Karpas-422 (cell line): ENCODE measurements around the gene P2RX5. TPM values are rescaled to one million over a fixed set of nuclear protein-coding genes. Genes with fewer than 3 reads are reported as not detected.

Experiments
- DNase-seq: peaks from one replicate; pipeline ENCODE4 v3.0.0-alpha.2; 2015
- H2AFZ ChIP-seq: fragments of 200-600 bp; sonication (generic); 2 replicates; pipeline ENCODE4 v1.6.1; 2014; ENCODE audit warnings: antibody characterized with exemption, low read length, mixed read lengths
- H3K27ac ChIP-seq: fragments of 200-600 bp; sonication (generic); 2 replicates; pipeline ENCODE4 v1.5.1; 2014; ENCODE audit warnings: mild to moderate bottlenecking, low read length, moderate library complexity
- H3K27me3 ChIP-seq: fragments of 200-600 bp; sonication (generic); 2 replicates; pipeline ENCODE4 v1.6.1; 2014; ENCODE audit warnings: low read length, mixed read lengths
- H3K36me3 ChIP-seq: fragments of 200-600 bp; sonication (generic); 2 replicates; pipeline ENCODE4 v1.6.1; 2014; ENCODE audit warnings: low read length, mixed read lengths; ENCODE audit not compliant: insufficient read depth
- H3K4me1 ChIP-seq: fragments of 200-600 bp; sonication (generic); 2 replicates; pipeline ENCODE4 v1.6.1; 2014; ENCODE audit warnings: mild to moderate bottlenecking, low read length, mixed read lengths
- H3K4me2 ChIP-seq: fragments of 200-600 bp; sonication (generic); 2 replicates; pipeline ENCODE4 v1.6.1; 2014; ENCODE audit warnings: low read length, low read depth, mild to moderate bottlenecking; ENCODE audit not compliant: poor library complexity, severe bottlenecking
- H3K4me3 ChIP-seq: fragments of 200-600 bp; sonication (generic); 2 replicates; pipeline ENCODE4 v1.5.1; 2014; ENCODE audit warnings: mild to moderate bottlenecking, antibody characterized with exemption, low read length, mixed read lengths
- H3K79me2 ChIP-seq: fragments of 200-600 bp; sonication (generic); 2 replicates; pipeline ENCODE4 v1.6.1; 2014; ENCODE audit warnings: mild to moderate bottlenecking, low read length, mixed read lengths
- H3K9ac ChIP-seq: fragments of 200-600 bp; sonication (generic); 2 replicates; pipeline ENCODE4 v1.6.0; 2014; ENCODE audit warnings: low read length
- H3K9me2 ChIP-seq: fragments of 200-600 bp; sonication (generic), shearing (Covaris generic); replicated peaks from 2 replicates; pipeline ENCODE4 v1.6.0; 2014; ENCODE audit warnings: mild to moderate bottlenecking, low read length, moderate library complexity; ENCODE audit not compliant: insufficient read depth
- H3K9me3 ChIP-seq: fragments of 300-700, 200-600 bp; sonication (generic); 2 replicates; pipeline ENCODE4 v1.6.1; 2014; ENCODE audit warnings: low read length, mixed read lengths
- H4K20me1 ChIP-seq: fragments of 200-600 bp; sonication (generic); 2 replicates; pipeline ENCODE4 v1.6.1; 2014; ENCODE audit warnings: mild to moderate bottlenecking, antibody characterized with exemption, low read length, low read depth; ENCODE audit not compliant: insufficient read depth
- total RNA-seq: library from RNA; depleted of rRNA; stranded (reverse); fragments of >200 nt; shearing (Covaris generic); gene quantifications from 2 replicates; pipeline ENCODE4 v1.2.3, GENCODE V29; 2014; ENCODE audit warnings: low replicate concordance

P2RX5 gene
- total RNA-seq, 1 experiment from 2014 or later, result 60.4 TPM

DNA sequence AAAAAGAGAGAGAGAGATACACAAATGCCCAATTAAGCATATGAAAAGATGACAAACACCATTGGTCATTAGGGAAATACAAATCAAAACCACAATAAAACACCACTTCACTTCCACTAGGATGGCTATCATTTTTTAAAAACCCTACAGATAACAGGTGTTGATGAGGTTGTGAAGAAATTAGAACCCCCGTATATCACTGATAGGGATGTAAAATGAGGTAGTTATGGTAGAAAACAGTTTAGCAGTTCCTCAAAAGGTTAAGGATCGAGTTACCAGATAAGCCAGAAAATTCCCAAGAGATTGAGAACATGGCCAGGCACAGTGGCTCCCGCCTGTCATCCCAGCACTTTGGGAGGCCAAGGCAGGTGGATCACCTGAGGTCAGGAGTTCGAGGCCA, 2.8 kb downstream of the P2RX5 start:
- no peak overlapping the region for H3K9ac ChIP-seq
- no peak overlapping the region for H2AFZ ChIP-seq
- H3K4me3 ChIP-seq, result no peak overlapping the region
- peaks cover 30% of the 10 kb centered on the region for H3K79me2 ChIP-seq
- H3K9me3 ChIP-seq, result no peaks in the 10 kb centered on the region
- no peaks in the 10 kb centered on the region for H3K9me2 ChIP-seq
- H3K4me2 ChIP-seq, result peak overlapping the region; percentile 55
- H3K27ac ChIP-seq, result peak overlapping the region; percentile 85
- H3K27me3 ChIP-seq, result no peaks in the 10 kb centered on the region
- peak; percentile 50 for DNase-seq
- H4K20me1 ChIP-seq, result peaks cover 13% of the 10 kb centered on the region
- no peaks in the 10 kb centered on the region for H3K36me3 ChIP-seq
- peaks cover 71% of the 10 kb centered on the region for H3K4me1 ChIP-seq

DNA sequence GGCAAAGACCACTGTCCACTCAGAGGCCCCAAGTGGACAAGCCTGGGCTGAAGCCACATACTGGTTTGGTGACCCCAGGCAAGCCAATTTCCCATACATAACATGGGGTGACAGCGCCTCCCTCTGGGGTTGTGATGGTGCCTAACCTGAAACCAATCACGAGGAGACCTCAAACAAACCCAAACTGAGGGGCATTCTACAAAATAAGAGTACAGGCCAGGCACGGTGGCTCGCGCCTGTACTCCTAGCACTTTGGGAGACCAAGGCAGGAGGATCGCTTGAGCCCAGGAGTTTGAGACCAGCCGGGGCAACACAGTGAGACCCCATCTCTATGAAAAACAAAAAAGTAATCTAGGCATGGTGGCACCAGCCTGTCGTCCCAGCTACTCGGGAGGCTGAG, 3.6 kb downstream of the P2RX5 start:
- Histone ChIP-seq H4K20me1 (peaks cover 13% of the 10 kb centered on the region), H3K27me3 (no peaks in the 10 kb centered on the region), H3K4me1 (peaks cover 75% of the 10 kb centered on the region), H3K9ac (no peak overlapping the region), H3K9me2 (no peaks in the 10 kb centered on the region), H2AFZ (no peak overlapping the region), H3K79me2 (peaks cover 30% of the 10 kb centered on the region), H3K27ac (peak overlapping the region; percentile 85), H3K4me3 (no peak overlapping the region), H3K4me2 (peak overlapping the region; percentile 55), H3K36me3 (no peaks in the 10 kb centered on the region), H3K9me3 (no peaks in the 10 kb centered on the region)
- peak; percentile 65 for DNase-seq

DNA sequence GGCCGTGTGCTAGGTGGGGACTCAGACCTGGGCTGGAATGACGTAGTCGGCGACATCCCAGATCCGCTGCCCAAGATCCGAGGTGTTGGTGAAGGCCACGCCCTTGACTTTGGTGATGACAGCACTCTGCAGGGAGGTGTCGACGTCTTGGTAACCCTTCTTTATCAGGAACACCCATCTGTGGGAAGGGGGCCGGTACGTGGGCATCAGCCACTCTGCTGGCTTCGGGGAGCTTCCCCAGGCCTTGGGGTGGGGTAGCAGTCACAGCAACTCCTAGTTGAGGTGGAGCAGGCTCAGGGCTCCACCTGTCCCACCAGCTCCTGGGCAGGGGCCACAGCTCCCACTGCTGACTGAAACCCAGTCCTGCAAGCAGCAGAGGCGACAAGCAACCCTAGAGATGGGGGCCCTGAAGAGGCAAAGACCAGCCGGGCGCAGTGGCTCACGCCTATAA, 4.3 kb downstream of the P2RX5 start:
- Histone ChIP-seq H3K27me3 (no peaks in the 10 kb centered on the region), H3K4me2 (no peak overlapping the region), H3K4me3 (no peak overlapping the region), H3K9me2 (no peaks in the 10 kb centered on the region), H3K4me1 (peaks cover 73% of the 10 kb centered on the region), H3K9me3 (no peaks in the 10 kb centered on the region), H2AFZ (no peak overlapping the region), H3K36me3 (no peaks in the 10 kb centered on the region), H3K79me2 (peaks cover 30% of the 10 kb centered on the region), H3K9ac (no peak overlapping the region), H3K27ac (no peak overlapping the region; the same call in 1 of the 2 replicates), H4K20me1 (peaks cover 13% of the 10 kb centered on the region)
- DNase-seq, result peak; percentile 62

DNA sequence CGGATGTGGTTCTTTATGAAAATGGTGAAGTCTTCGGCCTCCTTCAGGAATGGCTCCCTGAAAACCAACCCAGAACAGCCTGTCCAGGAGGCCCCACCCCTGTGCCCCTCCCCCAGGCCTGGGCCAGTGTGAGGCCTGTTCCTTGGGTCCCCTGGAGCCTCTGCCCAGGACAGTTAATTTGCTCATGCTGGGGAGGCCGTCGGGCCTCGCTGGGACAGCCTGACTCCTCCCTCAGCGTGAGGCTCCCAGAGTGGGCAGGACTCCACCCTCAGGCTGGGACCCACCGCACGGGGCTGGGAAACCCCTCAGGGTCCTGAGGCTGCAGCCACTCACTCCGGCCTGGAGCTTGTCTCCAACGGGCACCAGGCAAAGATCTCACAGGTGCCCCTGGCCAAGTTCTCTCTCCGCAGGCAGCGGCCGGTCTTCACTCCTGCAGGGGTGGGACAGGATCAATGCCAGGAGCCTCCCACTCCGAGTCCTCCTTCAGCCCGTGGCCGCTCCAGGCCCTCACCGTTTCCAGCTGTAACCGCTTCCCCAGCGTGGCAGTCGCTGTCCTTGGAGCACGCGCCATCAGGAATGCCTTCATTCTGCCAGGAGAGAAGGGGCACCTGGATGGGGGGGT, 5.8 kb downstream of the P2RX5 start:
- H4K20me1 ChIP-seq, result peaks cover 13% of the 10 kb centered on the region
- H3K27ac ChIP-seq, result peak overlapping the region; percentile 90
- no peaks in the 10 kb centered on the region for H3K36me3 ChIP-seq
- no peaks in the 10 kb centered on the region for H3K9me3 ChIP-seq
- H3K4me1 ChIP-seq, result peaks cover 72% of the 10 kb centered on the region
- no peak overlapping the region for H3K4me3 ChIP-seq
- DNase-seq, result no peak
- H2AFZ ChIP-seq, result no peak overlapping the region
- H3K79me2 ChIP-seq, result peaks cover 28% of the 10 kb centered on the region
- H3K4me2 ChIP-seq, result peak overlapping the region; percentile 37
- peak overlapping the region; percentile 13; the same call in 1 of the 2 replicates for H3K9ac ChIP-seq
- H3K9me2 ChIP-seq, result no peaks in the 10 kb centered on the region
- no peaks in the 10 kb centered on the region for H3K27me3 ChIP-seq

DNA sequence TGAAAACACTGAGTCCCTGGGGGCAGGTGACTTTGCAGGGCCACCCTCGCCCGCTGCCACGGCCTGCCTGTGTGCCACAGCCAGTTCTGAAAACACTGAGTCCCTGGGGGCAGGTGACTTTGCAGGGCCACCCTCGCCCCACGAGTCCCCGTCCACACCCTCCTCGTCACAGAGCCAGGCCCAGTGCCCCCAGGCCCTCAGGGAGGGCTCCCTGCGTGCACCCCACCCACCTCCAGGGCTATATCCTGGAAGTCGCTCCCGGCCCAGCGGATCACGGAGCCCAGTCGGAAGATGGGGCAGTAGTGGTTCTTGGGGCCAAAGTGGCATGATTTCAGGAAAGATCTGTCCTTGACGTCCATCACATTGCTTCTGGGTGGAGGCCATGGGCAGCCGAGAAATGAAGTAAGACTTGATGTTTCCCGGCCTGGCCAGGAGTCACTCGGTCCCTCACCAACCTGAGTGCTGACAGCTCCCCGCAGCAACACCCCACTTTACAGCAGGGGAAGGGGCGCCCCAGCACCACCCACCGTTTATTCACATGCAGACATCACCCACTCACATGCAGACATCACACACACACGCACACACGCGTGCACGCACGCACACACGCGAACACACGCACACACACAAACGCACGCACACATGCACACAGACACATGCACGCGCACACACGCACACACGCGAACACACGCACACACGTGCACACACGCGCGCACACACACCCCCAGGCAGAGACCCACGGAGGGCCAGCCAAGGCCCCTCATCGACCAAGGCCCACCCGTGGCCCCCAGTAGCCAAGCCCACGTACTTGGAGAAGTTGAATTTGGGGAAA, 6.5 kb downstream of the P2RX5 start:
- Histone ChIP-seq H3K36me3 (no peaks in the 10 kb centered on the region), H3K27me3 (no peaks in the 10 kb centered on the region), H3K4me1 (peaks cover 68% of the 10 kb centered on the region), H3K9me3 (no peaks in the 10 kb centered on the region), H3K9ac (peak overlapping the region; percentile 21), H3K4me3 (no peak overlapping the region), H3K4me2 (peak overlapping the region; percentile 37), H4K20me1 (peaks cover 13% of the 10 kb centered on the region), H3K9me2 (no peaks in the 10 kb centered on the region), H3K27ac (peak overlapping the region; percentile 90), H2AFZ (no peak overlapping the region), H3K79me2 (peaks cover 20% of the 10 kb centered on the region)
- no peak for DNase-seq

DNA sequence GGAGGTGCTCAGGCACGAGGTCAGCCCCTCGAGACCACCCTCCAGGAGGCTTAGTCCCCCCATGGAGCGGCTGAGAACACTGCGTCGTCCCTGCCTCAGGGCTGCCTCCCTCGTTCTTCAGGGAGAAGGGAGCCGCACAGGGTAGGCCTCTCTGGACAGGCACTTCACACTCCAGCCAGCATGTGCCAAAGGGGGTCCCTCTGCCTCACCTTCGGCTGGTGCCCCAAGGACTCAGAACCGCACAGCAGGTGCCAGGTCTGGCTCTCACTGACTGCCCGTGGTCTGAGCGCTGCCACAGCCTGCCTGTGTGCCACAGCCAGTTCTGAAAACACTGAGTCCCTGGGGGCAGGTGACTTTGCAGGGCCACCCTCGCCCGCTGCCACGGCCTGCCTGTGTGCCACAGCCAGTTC, 7.1 kb downstream of the P2RX5 start:
- H3K79me2 ChIP-seq, result peaks cover 20% of the 10 kb centered on the region
- DNase-seq, result no peak
- no peaks in the 10 kb centered on the region for H3K36me3 ChIP-seq
- peak overlapping the region; percentile 35 for H3K4me2 ChIP-seq
- H3K9me2 ChIP-seq, result no peaks in the 10 kb centered on the region
- H2AFZ ChIP-seq, result no peak overlapping the region
- H3K4me3 ChIP-seq, result no peak overlapping the region
- H3K9me3 ChIP-seq, result no peaks in the 10 kb centered on the region
- peak overlapping the region; percentile 38 for H3K9ac ChIP-seq
- peak overlapping the region; percentile 90 for H3K27ac ChIP-seq
- H4K20me1 ChIP-seq, result peaks cover 13% of the 10 kb centered on the region
- peaks cover 62% of the 10 kb centered on the region for H3K4me1 ChIP-seq
- no peaks in the 10 kb centered on the region for H3K27me3 ChIP-seq

DNA sequence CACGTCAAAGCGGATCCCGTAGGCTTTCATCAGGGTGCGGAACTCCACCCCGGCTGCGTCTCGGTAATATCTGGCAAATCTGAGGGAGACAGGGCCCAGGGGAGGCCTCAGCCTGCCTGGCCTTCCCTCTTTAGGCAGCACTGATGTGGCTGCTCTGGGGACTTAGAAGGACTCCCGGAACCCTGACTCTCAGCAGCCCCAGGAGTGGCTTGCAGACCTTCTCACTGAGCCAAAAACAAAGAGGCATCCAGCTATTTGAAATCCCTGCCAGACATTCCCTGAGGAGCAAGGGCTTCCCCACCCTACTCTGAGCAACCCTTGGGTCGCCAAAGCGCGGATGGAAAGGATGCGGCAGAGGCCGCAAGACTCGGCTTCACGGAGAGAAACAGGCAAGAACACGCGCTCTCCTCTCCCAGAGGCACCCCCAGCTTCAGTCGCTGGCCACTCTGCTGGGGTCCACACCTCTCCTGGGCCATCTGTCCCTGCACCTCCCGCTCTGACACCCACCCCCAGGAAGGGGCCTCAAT, 7.9 kb downstream of the P2RX5 start:
- Histone ChIP-seq H3K9me3 (no peaks in the 10 kb centered on the region), H3K4me2 (peak overlapping the region; percentile 35), H3K4me1 (peaks cover 61% of the 10 kb centered on the region), H3K79me2 (peaks cover 20% of the 10 kb centered on the region), H2AFZ (no peak overlapping the region), H3K36me3 (no peaks in the 10 kb centered on the region), H4K20me1 (peaks cover 13% of the 10 kb centered on the region), H3K9me2 (no peaks in the 10 kb centered on the region), H3K9ac (peak overlapping the region; percentile 38), H3K27ac (peak overlapping the region; percentile 90), H3K27me3 (no peaks in the 10 kb centered on the region), H3K4me3 (peak overlapping the region; percentile 2; the same call in 1 of the 2 replicates)
- DNase-seq, result peak; percentile 74

DNA sequence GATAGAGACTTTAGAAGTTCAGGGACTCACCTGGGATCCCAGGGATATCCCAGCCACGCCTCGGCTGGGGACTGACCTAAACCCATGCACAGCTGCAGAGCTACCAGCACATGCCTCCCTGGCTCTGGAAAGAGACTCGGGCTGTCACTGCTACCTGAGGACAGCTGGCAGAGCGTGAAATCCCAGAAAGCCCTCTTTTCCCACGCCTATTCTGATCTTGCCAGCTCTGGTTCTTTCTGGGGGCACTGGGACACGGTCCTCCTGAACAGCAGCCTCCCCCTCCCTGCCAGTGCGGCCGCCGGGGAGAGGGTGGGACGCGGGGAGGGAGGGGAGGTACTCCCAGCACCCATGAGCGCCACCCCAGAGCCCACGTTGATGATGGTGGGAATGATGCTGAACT, 10.8 kb downstream of the P2RX5 start:
- DNase-seq, result peak; percentile 54
- Histone ChIP-seq H3K27me3 (no peaks in the 10 kb centered on the region), H3K36me3 (0 out of 2 replicates have a peak, but pooled peaks cover 4% of the 10 kb centered on the region), H4K20me1 (peaks cover 2% of the 10 kb centered on the region; the same call in 1 of the 2 replicates), H3K9ac (peak overlapping the region; percentile 21; the same call in 1 of the 2 replicates), H3K4me3 (no peak overlapping the region), H3K9me2 (no peaks in the 10 kb centered on the region), H3K27ac (peak overlapping the region; percentile 88), H3K4me1 (peaks cover 37% of the 10 kb centered on the region), H3K79me2 (0 out of 2 replicates have a peak, but pooled peaks cover 2% of the 10 kb centered on the region), H3K9me3 (no peaks in the 10 kb centered on the region), H2AFZ (no peak overlapping the region), H3K4me2 (no peak overlapping the region)
